GM12878 (cell line): ENCODE results near the gene CCDC170. TPM values are rescaled to one million over a fixed set of nuclear protein-coding genes. Genes with fewer than 3 reads are reported as not detected.

Experiments
- ATAC-seq: fragments of 200-7000 bp; cut with Tn5 transposase; 3 replicates; pipeline ENCODE4 v1.9.1; 2020; ENCODE audit warnings: mild to moderate bottlenecking, moderate library complexity
- BruUV-seq: library from RNA; stranded (reverse); fragments of 400-500 nt; replicated peaks from 2 replicates; lab custom pipeline; 2021; lab: Mats Ljungman, UMichigan
- CTCF ChIA-PET: fragments of 300-600 bp; sonication (Branson Sonifier 250); formaldehyde crosslinking; extraction: SDS; loops from one replicate; lab custom pipeline; 2021; ENCODE audit warnings: inconsistent platforms; lab: Yijun Ruan, JAX
- POLR2A ChIA-PET: fragments of 350-600 bp; formaldehyde crosslinking; extraction: SDS; loops from one replicate; lab custom pipeline; 2021; ENCODE audit warnings: inconsistent platforms; lab: Charles Lee
- RAD21 ChIA-PET: fragments of 300-600 bp; sonication (Branson Sonifier 250); formaldehyde crosslinking; loops from one replicate; lab custom pipeline; 2023; ENCODE audit warnings: antibody characterized with exemption; ENCODE audit not compliant: unreplicated experiment; lab: Charles Lee
- SMC1A ChIA-PET: fragments of 300-600 bp; sonication (Branson Sonifier 250); formaldehyde crosslinking; loops from one replicate; lab custom pipeline; 2023; ENCODE audit not compliant: unreplicated experiment, uncharacterized antibody; lab: Charles Lee
- DNase-seq: peaks from one replicate; pipeline ENCODE4 v3.0.0-alpha.2; 2011; ENCODE audit warnings: low read depth, low spot score
- FAIRE-seq: peaks from 3 replicates; lab custom pipeline; 2011; peaks lifted over from hg19 to GRCh38; lab: Jason Lieb, UNC
- H2AFZ ChIP-seq: 2 replicates; pipeline ENCODE4 v1.6.0; 2011; ENCODE audit warnings: low read depth, low read length, control low read depth; ENCODE audit not compliant: control insufficient read depth
- H3K27ac ChIP-seq: 2 replicates; pipeline ENCODE4 v1.5.1; 2011; ENCODE audit warnings: control low read depth; ENCODE audit not compliant: control insufficient read depth, insufficient read depth
- H3K27me3 ChIP-seq, 2 experiments: replicated peaks in 1 of 2; 2 replicates each; pipeline versions ENCODE4 v1.6.0 to v1.6.1; 2011; ENCODE audit warnings: low read length in 1 of 2; ENCODE audit not compliant: control insufficient read depth in 2 of 2, insufficient read depth in 2 of 2
- H3K36me3 ChIP-seq, 2 experiments: 2 replicates each; pipeline ENCODE4 v1.5.1; 2011; ENCODE audit warnings: low read length in 1 of 2; ENCODE audit not compliant: control insufficient read depth in 2 of 2, insufficient read depth in 2 of 2
- H3K4me1 ChIP-seq: 2 replicates; pipeline ENCODE4 v1.6.1; 2011; ENCODE audit warnings: mild to moderate bottlenecking, low read length, moderate library complexity, mixed read lengths; ENCODE audit not compliant: control insufficient read depth, insufficient read depth
- H3K4me2 ChIP-seq: 2 replicates; pipeline ENCODE4 v1.6.0; 2011; ENCODE audit warnings: control low read depth; ENCODE audit not compliant: control insufficient read depth, insufficient read depth
- H3K4me3 ChIP-seq: fragments of 200-600 bp; sonication (generic); 2 replicates; pipeline ENCODE4 v1.5.1; 2016
- H3K79me2 ChIP-seq: 2 replicates; pipeline ENCODE4 v1.6.0; 2011; ENCODE audit warnings: low read length; ENCODE audit not compliant: control insufficient read depth, insufficient read depth
- H3K9ac ChIP-seq: 2 replicates; pipeline ENCODE4 v1.8.0; 2011; ENCODE audit warnings: low read length, control low read depth, mixed read lengths; ENCODE audit not compliant: control insufficient read depth, insufficient read depth
- H3K9me3 ChIP-seq: replicated peaks from 3 replicates; pipeline ENCODE4 v1.5.1; 2011; ENCODE audit warnings: mild to moderate bottlenecking, low read length; ENCODE audit not compliant: control insufficient read depth, insufficient read depth
- H4K20me1 ChIP-seq: 2 replicates; pipeline ENCODE4 v1.6.0; 2011; ENCODE audit not compliant: control insufficient read depth, insufficient read depth
- CHD2 ChIP-seq: IDR thresholded peaks from 2 replicates; pipeline ENCODE4 v1.6.1; 2011; ENCODE audit warnings: low read depth, low read length, improper control_type of control experiment, borderline replicate concordance
- ESRRA ChIP-seq: IDR thresholded peaks from 2 replicates; pipeline ENCODE4 v1.6.1; 2012; ENCODE audit warnings: mild to moderate bottlenecking, low read length, improper control_type of control experiment
- FOS ChIP-seq: IDR thresholded peaks from 3 replicates; pipeline ENCODE4 v1.6.1; 2011; ENCODE audit warnings: borderline replicate concordance; ENCODE audit not compliant: insufficient read length; ENCODE audit errors: extremely low read depth
- LARP7 ChIP-seq: fragments of 450-650 bp; IDR thresholded peaks from 2 replicates; pipeline ENCODE4 v1.6.1; 2017; ENCODE audit warnings: mild to moderate bottlenecking
- MEF2A ChIP-seq: IDR thresholded peaks from 2 replicates; pipeline ENCODE4 v1.6.1; 2011; ENCODE audit warnings: low read depth, mild to moderate bottlenecking, low read length, moderate library complexity; ENCODE audit not compliant: insufficient read depth
- MTA2 ChIP-seq: fragments of 450-650 bp; IDR thresholded peaks from 2 replicates; pipeline ENCODE4 v1.6.1; 2016; ENCODE audit warnings: low read depth, mild to moderate bottlenecking, moderate library complexity
- PAX5 ChIP-seq: IDR thresholded peaks from 2 replicates; pipeline ENCODE4 v1.6.1; 2011; ENCODE audit warnings: low read depth, low read length, borderline replicate concordance
- SUZ12 ChIP-seq: fragments of 200-600 bp; sonication (generic); IDR thresholded peaks from one replicate; pipeline ENCODE4 v1.6.1; 2018; ENCODE audit warnings: antibody characterized with exemption, mild to moderate bottlenecking; ENCODE audit not compliant: unreplicated experiment
- TCF3 ChIP-seq: IDR thresholded peaks from 2 replicates; pipeline ENCODE4 v1.6.1; 2012; ENCODE audit warnings: low read depth, mild to moderate bottlenecking, low read length, borderline replicate concordance; ENCODE audit not compliant: insufficient read depth
- TCF7 ChIP-seq: IDR thresholded peaks from 2 replicates; pipeline ENCODE4 v1.6.1; 2014; ENCODE audit warnings: antibody characterized with exemption, borderline replicate concordance
- ZBTB11 ChIP-seq: fragments of 450-650 bp; formaldehyde crosslinking; IDR thresholded peaks from 2 replicates; pipeline ENCODE4 v1.5.0; 2022; ENCODE audit warnings: mild to moderate bottlenecking, missing genetic modification characterization
- ZNF384 ChIP-seq: IDR thresholded peaks from 2 replicates; pipeline ENCODE4 v1.6.1; 2012; ENCODE audit warnings: low read depth, mild to moderate bottlenecking, low read length, improper control_type of control experiment, borderline replicate concordance
- WGBS: methylation state at CpG from one replicate; pipeline ENCODE4 v1.1.6; 2016; ENCODE audit warnings: low lambda C conversion rate; ENCODE audit not compliant: insufficient replicate concordance, insufficient coverage; ENCODE audit errors: missing lambda C conversion rate; 5-methylcytosine and 5-hydroxymethylcytosine counted together
- in situ Hi-C: fragments of 300-500 bp; cut with MboI; formaldehyde crosslinking; loops from 9 replicates; pipeline ENCODE4 v1.14.3; 2018; ENCODE audit warnings: mixed read lengths
- intact Hi-C: fragments of 100-400 bp; cut with micrococcal nuclease; formaldehyde crosslinking; loops from one replicate; pipeline ENCODE4 v1.14.2; 2022; ENCODE audit not compliant: unreplicated experiment
- polyA plus RNA-seq, 11 experiments: library from polyadenylated mRNA; depleted of rRNA in 4 of 11; unstranded in 6 of 11; stranded (reverse) in 5 of 11; fragments of >200 nt; fragmentation: Nextera tagmentation in 4 of 11; fragmentation: Illumina TruSeq in 1 of 11; extraction: Ambion mirVana in 4 of 11; extraction: Trizol in 1 of 11; gene quantifications; 1 replicate in 1 of 11; 2 replicates in 10 of 11; pipeline versions ENCODE4 v1.2.1 to v1.2.3, GENCODE V29; 2011 to 2016; ENCODE audit warnings: inconsistent platforms in 2 of 11, missing spikeins in 2 of 11, low read depth in 1 of 11
- total RNA-seq, 4 experiments: library from RNA; depleted of rRNA in 3 of 4; stranded (reverse); fragments of >200 nt in 3 of 4; fragmentation: Illumina TruSeq in 1 of 4; extraction: Trizol in 1 of 4; gene quantifications; 2 replicates each; pipeline versions ENCODE4 v1.2.1 to v1.2.3, GENCODE V29; 2013 to 2021

CCDC170 gene
- total and polyA plus RNA-seq, 10 of the 15 experiments (the other 5 are each of a cell fraction or from before 2014, with no cell fraction given): not detected

- no peak overlapping the region for H2AFZ ChIP-seq
- no peak for DNase-seq
- ChIA-PET RAD21 (no interaction called here), SMC1A (no interaction called here), CTCF (interaction anchor here (0.9 kb wide), 1 partner anchor 10 kb away, joined by 3 read pairs; no protein-coding TSS in a partner anchor), POLR2A (no interaction called here)
- WGBS: 46% methylated on average over 5 of the region's 5 CpGs
- in situ Hi-C loops (no loop called here), intact Hi-C loops (no loop called here)
- H3K36me3 ChIP-seq: no peaks in the 10 kb centered on the region
- TF ChIP-seq MTA2 (no peak), ZNF384 (no peak), ESRRA (no peak), PAX5 (no peak), CHD2 (no peak), SUZ12 (no peak), LARP7 (no peak), TCF7 (no peak), TCF3 (no peak), MEF2A (no peak), ZBTB11 (CRISPR knock-in tag) (no peak), FOS (no peak)
- H3K4me1 ChIP-seq: no peaks in the 10 kb centered on the region
- no peak overlapping the region for H3K4me3 ChIP-seq
- H3K27me3 ChIP-seq: no peaks in the 10 kb centered on the region
- no peak overlapping the region for H3K9ac ChIP-seq
- BruUV-seq: no TSS peak
- no peak overlapping the region for H3K4me2 ChIP-seq
- no peak overlapping the region for H3K27ac ChIP-seq
- no peaks in the 10 kb centered on the region for H4K20me1 ChIP-seq
- no peaks in the 10 kb centered on the region for H3K79me2 ChIP-seq
- no peak for ATAC-seq
- H3K9me3 ChIP-seq: no peaks in the 10 kb centered on the region; the same call in 2 of the 3 replicates
- FAIRE-seq: no peak
Observed at GRCh38 chr6:151548201-151548600, 54.4 kb downstream of the CCDC170 start.
